DMS114 treated with DMSO at 0.1 percent for 48 hours (cell line): ENCODE measurements around the gene SLC36A2.
"Not testable (repeated sequence)": the region's sequence is repeated elsewhere in the genome, so short reads cannot be mapped to it uniquely, and the experiment has no call there.

ENCODE experiments used
- DNase-seq: peaks from one replicate; lab custom pipeline; 2025; ENCODE audit not compliant: unreplicated experiment; lab: John Stamatoyannopoulos, UW

SLC36A2 gene

GRCh38 chr5:151347369-151347768 is at the start of gene SLC36A2:
Gene SLC36A2 (minus strand): TSS chr5:151347559. CDS start chr5:151347460, 99 bp downstream.
- no peak for DNase-seq

DNA sequence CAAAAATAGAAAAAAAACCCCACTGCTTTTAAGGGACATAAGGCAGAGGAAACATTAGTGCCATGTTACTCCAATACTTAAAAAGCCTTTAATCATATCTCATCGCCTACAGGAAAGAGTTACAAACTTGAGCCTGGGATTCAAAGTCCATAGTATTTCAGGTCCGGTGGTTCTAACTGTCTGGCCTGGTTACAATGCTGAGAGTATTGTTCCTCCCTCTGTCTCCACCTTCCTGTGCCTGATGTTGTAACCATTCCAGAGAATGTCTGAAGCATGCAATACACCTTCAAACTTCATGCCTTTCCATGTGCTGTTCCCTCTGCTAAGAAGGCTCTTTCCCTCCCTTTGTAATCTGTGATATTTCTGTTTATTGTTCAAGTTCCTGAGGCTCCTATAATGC is 41.6 kb upstream of the SLC36A2 start:
- no peak for DNase-seq

DNA sequence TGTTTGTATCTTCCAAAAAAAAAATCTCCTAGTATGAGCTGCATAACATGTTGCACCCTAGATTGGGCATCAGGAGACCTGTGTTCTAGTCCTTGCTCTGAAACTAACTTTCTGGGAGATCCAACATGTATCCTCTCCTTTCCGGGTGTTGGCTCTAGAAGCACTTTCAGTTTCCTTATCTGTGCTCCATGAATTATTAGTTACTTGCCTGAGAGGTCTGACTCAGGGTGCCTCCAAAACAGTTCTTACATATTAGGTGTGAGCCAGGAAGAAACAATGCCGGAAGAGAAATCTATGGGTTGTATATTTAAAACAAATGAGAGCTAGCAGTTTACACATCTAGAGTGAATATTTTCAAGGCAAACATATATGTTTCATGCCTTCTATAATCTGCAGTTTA is 36.7 kb upstream of the SLC36A2 start:
- DNase-seq = no peak

- DNase-seq = no peak
These were observed 35.7 kb upstream of the SLC36A2 start for GRCh38 chr5:151383011-151383410.

GRCh38 chr5:151382576-151382975 is 35.2 kb upstream of the SLC36A2 start:
- DNase-seq = no peak

- DNase-seq = no peak
These were observed 34.5 kb upstream of the SLC36A2 start for GRCh38 chr5:151381899-151382298.

DNA sequence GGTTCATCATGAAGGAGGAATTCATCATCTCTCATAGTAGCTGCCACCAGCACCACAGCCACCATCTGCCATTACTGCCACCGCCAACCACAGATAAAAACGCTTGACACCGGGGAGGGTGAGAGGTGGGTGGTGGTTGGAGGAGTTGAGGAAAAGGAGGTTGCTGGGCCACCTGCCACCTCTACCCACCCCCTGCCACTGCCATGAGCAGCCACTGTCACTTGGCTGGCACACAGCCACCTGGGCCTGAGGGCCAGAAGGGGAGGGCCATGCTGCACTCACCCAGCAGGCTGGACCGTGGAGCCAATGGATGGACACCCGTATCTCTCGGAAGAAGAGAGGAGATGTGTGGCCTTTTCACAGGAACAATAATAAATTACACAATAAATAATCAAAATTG is 31.3 kb upstream of the SLC36A2 start:
- no peak for DNase-seq

- no peak for DNase-seq
These were observed 27.2 kb upstream of the SLC36A2 start for GRCh38 chr5:151374539-151374938.

DNA sequence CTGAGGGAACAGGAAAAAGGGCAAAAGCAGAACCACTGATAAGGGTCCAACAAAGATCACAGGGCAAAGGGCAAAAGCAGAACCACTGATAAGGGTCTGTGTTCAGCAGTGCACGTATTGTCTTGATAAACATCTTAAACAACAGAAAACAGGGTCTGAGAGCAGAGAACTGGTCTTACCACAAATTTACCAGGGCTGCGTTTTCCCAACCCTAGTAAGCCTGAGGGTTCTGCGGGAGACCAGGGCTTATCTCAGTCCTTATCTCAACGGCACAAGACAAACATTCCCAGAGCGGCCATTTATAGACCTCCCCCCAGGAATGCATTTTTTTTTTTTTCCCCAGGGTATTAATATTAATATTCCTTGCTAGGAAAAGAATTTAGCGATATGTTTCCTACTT is 19.7 kb upstream of the SLC36A2 start:
- not testable (repeated sequence) for DNase-seq

- no peak for DNase-seq
These were observed 16.3 kb upstream of the SLC36A2 start for GRCh38 chr5:151363673-151364072.

DNA sequence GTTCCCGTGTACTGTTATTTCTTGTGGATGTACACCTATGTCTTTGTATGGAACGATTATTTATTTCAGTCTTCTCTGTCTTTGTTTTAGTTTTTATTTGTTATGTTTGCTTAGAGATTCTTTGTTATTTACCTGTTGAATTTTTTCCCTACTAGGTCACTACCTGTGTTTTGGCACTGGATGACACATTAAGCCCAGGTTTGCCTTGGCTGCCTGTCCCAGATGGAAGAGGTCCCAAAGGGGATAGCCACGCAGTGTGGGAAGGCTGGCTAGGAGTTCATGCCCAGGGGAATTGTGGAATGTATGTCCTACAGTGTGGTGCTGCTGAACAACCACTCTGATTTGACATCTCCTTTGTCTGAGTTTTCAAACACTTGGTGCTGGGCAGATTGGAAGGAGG is 15.6 kb upstream of the SLC36A2 start:
- DNase-seq = no peak

DNA sequence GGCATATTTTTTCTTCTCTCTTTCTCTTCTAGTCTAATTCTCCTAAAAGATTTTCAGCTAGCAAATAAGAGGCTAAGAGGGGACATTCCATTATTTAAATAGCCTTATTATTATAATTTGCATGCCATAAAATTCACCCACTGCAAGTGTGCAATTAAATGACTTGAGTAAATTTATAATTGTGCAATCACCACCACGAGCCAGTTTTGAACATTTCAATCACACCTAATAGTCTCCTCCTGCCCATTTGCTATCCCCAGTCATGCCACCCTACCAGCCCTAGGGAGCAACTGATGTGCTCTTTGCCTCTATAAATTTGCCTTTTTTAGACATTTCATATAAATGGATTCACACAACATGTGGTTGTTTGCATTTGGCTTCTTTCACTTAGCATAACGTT is 12.0 kb upstream of the SLC36A2 start:
- DNase-seq = no peak

DNA sequence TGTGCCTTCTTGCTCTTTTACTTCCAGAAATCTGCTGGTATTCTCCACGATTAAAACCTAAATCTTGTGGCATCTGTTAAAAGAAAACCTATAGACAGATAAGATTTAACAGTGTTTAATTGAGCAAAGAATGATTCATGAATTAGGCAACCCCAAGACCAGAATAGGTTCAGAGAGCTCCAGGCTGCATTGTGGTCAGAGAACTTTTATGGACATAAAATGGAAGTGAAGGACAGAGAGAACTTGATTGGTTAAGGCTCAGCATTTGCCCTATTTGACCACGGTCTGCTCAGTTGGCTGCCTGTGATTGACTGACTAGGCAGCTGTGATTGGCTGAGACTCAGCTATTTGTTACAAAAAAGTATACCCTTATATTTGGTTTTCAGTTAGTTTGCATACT is 10.4 kb upstream of the SLC36A2 start:
- DNase-seq = no peak

DNA sequence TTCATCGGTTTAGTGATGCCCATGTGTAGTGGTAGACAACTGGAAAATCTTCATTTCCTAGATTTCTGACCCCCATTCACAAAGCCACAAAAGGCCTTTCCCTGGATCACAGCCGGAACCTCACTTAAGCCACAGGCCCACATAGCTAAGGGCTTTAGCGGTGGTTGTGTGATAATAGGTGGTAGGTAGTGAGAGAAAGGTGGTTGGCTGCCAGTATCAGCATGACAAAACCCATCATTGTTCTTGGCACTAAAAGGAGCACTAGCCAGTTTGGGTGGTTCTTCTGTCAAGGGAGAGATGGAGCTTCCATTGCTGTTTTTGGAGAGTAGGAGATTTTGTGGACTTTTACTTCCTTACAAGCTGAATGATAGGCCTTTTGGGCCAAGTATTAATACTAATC is 9.7 kb upstream of the SLC36A2 start:
- DNase-seq = no peak

DNA sequence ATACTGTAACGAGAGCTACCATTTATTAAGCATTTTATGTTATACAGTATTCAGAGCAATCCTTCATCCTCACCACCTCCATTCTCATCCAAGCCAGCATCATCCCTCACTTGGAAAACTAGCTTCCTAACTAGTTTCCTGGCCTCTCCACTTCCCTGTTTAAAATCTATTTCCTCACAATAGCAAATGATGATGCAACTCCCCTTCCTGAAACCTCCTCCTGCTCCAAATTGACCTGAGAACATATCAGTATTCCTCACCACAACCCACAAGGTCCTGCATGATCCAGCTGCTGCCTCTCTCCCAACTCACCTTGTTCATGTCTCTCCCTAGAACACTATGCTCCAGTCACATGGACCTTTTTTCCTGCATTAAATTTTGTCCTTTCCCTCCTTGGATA is 4.3 kb upstream of the SLC36A2 start:
- DNase-seq = no peak

DNA sequence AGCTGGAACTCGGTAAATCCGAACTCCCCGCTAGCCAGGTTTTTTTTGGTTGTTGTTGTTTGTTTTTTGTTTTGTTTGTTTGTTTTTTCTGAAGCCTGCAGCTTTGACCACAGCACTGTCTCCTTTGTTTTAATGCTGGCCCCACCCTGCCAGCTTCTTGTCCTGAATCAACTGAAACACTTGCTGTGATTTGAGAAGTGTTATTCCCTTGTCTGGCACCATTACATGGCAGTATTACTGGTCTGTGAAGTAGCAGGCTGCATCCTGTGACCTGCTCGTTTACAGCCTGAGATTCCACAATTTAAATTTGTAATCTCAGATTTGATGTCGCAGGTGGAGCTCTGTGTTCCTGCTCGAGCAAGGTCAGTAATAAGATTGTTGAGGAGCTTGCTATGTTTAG is 1.4 kb upstream of the SLC36A2 start:
- DNase-seq = no peak

DNA sequence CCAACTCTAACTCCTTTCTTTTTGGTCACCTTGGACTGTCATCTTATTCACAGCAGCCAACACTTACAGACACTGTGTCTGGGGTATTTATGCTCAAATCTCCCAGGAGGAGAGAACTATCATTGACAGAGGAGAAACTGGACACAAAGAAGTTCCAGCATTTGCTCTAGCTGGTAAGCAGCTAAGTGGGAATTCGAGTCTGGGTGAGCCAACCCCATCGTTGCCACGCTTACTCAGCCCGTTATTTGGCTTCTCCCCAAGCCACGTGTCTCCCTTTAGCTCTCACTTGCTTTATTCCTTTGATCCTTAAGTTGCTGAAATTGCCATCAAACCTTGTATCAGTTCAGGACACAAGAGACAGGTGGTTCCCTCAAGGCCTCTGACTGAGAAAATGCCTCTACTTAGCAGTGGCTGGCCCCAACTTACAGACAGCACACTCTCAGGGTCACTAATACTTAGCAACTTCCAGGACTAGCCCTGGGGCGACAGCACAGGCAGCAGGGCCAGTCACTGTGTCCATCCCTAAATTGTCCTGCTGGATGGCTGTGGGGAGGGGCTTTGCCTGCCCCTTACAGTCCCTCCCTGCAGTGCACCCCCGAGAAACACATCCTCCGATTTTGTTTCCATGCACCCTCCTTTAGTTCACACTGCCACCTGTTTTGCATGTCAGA is 1.4 kb downstream of the SLC36A2 start:
- DNase-seq = no peak

GRCh38 chr5:151345187-151345807 is 2.1 kb downstream of the SLC36A2 start:
- no peak for DNase-seq

DNA sequence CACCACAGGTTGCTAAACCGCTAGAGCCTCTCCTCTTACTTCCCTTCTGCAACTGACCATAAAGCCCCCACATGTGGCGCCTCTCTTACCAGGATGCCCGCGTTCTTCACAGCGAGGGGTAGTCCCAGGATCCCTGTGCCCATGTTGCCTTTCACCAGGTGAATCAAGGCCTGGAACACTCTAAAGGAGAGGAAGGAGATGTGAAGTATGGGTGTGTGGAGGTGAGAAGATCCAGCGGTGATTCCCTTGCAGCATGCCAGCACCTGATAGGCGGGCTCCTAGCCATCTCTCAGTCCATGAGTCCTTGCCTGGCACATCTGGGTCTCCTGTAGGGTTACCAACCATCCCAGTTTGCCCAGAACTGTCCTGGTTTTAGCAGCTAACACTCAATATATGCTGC is 3.3 kb downstream of the SLC36A2 start:
- DNase-seq = no peak

- no peak for DNase-seq
These were observed 7.4 kb downstream of the SLC36A2 start for GRCh38 chr5:151340004-151340403.

DNA sequence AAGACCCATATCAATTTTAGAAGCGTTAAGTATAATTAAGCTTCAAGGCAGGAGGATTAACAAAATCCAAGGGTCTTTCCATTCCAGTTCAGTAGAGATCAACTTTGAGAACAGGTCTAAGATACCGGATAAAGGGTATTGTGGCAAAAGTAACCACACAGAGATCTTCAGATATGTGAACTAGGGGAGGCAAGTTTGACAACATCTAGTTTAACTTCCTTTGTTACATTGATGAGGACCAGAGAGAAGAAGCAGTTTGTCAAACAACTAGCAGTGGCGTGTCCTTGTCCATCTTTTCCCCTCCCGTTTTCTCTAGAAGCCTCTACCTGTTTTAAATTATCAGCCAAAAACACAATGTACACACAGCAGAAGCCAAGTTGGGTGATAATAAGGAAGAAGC is 8.6 kb downstream of the SLC36A2 start:
- DNase-seq = no peak

DNA sequence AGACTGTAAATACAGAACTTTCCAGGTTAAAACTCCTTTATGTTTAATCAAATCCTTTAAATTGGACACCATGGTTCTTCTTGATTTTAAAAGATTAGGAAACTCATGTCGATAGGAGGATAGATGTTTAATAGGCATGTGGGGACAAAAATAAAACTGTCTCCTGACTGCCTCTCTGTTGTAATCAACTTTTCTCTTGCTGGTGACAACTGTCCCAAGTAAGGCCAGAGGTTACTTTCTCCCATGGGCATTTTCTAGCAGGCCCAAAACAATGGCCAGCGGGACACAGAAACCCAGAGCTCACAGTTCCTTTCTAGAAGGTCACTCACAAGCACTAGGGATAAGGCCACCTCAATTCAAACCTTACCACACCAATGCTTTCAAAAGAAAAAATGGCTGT is 14.5 kb downstream of the SLC36A2 start:
- no peak for DNase-seq

DNA sequence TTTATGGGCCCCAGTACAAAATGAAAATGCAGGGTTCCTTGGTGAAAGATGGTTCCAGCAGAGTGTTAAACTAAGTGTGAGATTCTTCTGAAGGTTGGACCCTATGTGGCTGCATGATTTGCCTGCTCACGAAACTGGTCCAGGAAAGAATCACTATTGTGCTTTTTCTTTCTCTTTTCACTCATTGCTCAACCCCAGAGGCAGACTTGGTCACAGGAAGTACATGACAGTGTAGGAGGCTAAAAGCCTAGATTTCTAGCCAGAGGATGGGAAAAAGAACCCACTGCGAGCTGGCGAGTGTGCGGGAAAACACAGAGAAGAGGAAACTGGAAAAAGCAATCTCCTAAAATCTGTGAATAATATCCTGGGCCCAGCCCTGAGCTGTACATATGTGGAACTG is 18.6 kb downstream of the SLC36A2 start:
- DNase-seq = no peak
